GM23248 (cell line): ENCODE measurements around the gene STAC. TPM values are rescaled to one million over a fixed set of nuclear protein-coding genes. Genes with fewer than 3 reads are reported as not detected.
A peak's percentile ranks its signal among the peaks of the same experiment; 100 is the strongest.

ENCODE experiments used
- DNase-seq: peaks from one replicate; pipeline ENCODE4 v3.0.0-alpha.2; 2015
- H2AFZ ChIP-seq: fragments of 200-600 bp; sonication (generic); 2 replicates; pipeline ENCODE4 v1.6.1; 2016; ENCODE audit warnings: antibody characterized with exemption
- H3F3A ChIP-seq: fragments of 200-600 bp; sonication (generic); 2 replicates; pipeline ENCODE4 v1.6.1; 2016; ENCODE audit warnings: mild to moderate bottlenecking, antibody characterized with exemption, mixed run types; ENCODE audit not compliant: insufficient read depth
- H3K27ac ChIP-seq: fragments of 200-600 bp; sonication (generic); 2 replicates; pipeline ENCODE4 v1.5.1; 2016; ENCODE audit warnings: mild to moderate bottlenecking
- H3K27me3 ChIP-seq: fragments of 200-600 bp; sonication (generic); replicated peaks from 2 replicates; pipeline ENCODE4 v1.6.1; 2016; ENCODE audit warnings: mild to moderate bottlenecking; ENCODE audit not compliant: insufficient read depth
- H3K36me3 ChIP-seq: fragments of 200-600 bp; sonication (generic); 2 replicates; pipeline ENCODE4 v1.6.1; 2016; ENCODE audit warnings: low read depth, mild to moderate bottlenecking
- H3K4me1 ChIP-seq: fragments of 200-600 bp; sonication (generic); 2 replicates; pipeline ENCODE4 v1.6.1; 2016; ENCODE audit warnings: mild to moderate bottlenecking; ENCODE audit not compliant: insufficient read depth
- H3K4me2 ChIP-seq: fragments of 200-600 bp; sonication (generic); one replicate; pipeline ENCODE4 v1.6.1; 2016; ENCODE audit warnings: mild to moderate bottlenecking; ENCODE audit not compliant: unreplicated experiment
- H3K4me3 ChIP-seq: fragments of 200-600 bp; sonication (generic); 2 replicates; pipeline ENCODE4 v1.5.1; 2016; ENCODE audit warnings: mild to moderate bottlenecking
- H3K79me2 ChIP-seq: fragments of 200-600 bp; sonication (generic); 2 replicates; pipeline ENCODE4 v1.6.1; 2016; ENCODE audit warnings: mild to moderate bottlenecking; ENCODE audit not compliant: insufficient read depth
- H3K9ac ChIP-seq: fragments of 200-600 bp; sonication (generic); 2 replicates; pipeline ENCODE4 v1.6.1; 2016; ENCODE audit warnings: mild to moderate bottlenecking
- H3K9me2 ChIP-seq: fragments of 200-600 bp; sonication (generic); 2 replicates; pipeline ENCODE4 v1.6.1; 2016; ENCODE audit warnings: mixed run types, mild to moderate bottlenecking, moderate library complexity; ENCODE audit not compliant: insufficient read depth
- H3K9me3 ChIP-seq: fragments of 200-600 bp; sonication (generic); one replicate; pipeline ENCODE4 v1.6.1; 2017; ENCODE audit warnings: low read depth
- H4K20me1 ChIP-seq: fragments of 200-600 bp; sonication (generic); 2 replicates; pipeline ENCODE4 v1.6.0; 2016; ENCODE audit not compliant: insufficient read depth
- EZH2 ChIP-seq: fragments of 200-600 bp; sonication (generic); IDR thresholded peaks from 2 replicates; pipeline ENCODE4 v1.6.1; 2018; ENCODE audit warnings: antibody characterized with exemption, mild to moderate bottlenecking; ENCODE audit not compliant: insufficient read depth, poor library complexity, severe bottlenecking
- EZH2phosphoT487 ChIP-seq: fragments of 200-600 bp; sonication (generic); IDR thresholded peaks from 2 replicates; pipeline ENCODE4 v1.6.1; 2018; ENCODE audit warnings: antibody characterized with exemption, moderate library complexity, mild to moderate bottlenecking, low read depth; ENCODE audit not compliant: insufficient read depth
- WGBS, 2 experiments: methylation state at CpG; one replicate each; pipeline ENCODE4 v1.1.6; 2015 to 2017; ENCODE audit warnings: low lambda C conversion rate in 2 of 2, low coverage in 1 of 2; ENCODE audit errors: missing lambda C conversion rate in 2 of 2; 5-methylcytosine and 5-hydroxymethylcytosine counted together
- in situ Hi-C: fragments of 300-500 bp; cut with MboI; formaldehyde crosslinking; loops from 2 replicates; pipeline ENCODE4 v1.15.0; 2020
- polyA plus RNA-seq: library from polyadenylated mRNA; unstranded; fragments of >200 nt; fragmentation: Nextera tagmentation; extraction: Ambion mirVana; gene quantifications from 2 replicates; pipeline ENCODE4 v1.2.1, GENCODE V29; 2016
- total RNA-seq: library from RNA; depleted of rRNA; stranded (reverse); fragments of >200 nt; shearing (Covaris generic); gene quantifications from 2 replicates; pipeline ENCODE4 v1.2.3, GENCODE V29; 2014

Gene STAC
- total and polyA plus RNA-seq, 2 experiments from 2014 or later, result 10.5 to 16.3 TPM

DNA sequence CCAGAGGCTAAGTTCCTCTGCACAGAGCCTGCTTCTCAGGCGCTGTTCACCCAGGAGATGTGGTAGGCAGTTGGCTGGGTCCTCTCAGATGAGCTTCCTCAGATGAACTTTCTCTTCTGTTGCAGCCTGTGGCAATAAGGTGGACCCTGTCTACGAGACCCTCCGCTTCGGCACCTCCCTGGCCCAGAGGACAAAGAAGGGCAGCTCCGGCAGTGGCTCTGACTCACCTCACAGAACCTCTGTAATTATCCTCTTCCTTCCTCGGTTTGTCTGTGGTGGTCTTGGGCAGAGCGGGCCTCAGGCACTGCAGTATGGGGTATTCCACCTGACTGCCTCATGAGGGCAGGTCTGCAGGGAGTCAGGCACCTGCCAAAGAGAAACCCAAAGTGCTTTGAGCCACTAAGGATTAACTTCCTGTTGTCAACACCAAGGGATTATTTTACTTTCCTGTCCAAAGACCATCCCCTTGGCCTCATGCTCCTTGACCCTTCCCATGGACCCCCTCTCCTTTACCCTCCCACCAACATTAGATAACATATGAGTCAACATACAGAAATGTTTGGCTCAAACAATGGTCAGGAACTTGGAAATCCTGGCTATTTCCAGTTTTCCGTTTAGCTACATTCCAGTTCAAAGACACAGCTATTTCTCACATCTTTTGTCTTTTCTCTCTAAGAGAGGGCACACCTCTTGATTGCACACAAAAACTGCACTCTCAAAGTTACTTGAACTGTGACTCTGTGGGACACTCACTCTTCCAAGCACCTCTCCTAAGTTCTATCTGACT is 105.9 kb downstream of the STAC start:
- Histone ChIP-seq H3K9me3 (no peaks in the 10 kb centered on the region), H3K27me3 (no peaks in the 10 kb centered on the region), H3K36me3 (no peaks in the 10 kb centered on the region), H3F3A (peaks cover 8% of the 10 kb centered on the region), H4K20me1 (no peaks in the 10 kb centered on the region), H3K9ac (no peak overlapping the region), H2AFZ (no peak overlapping the region), H3K27ac (no peak overlapping the region), H3K79me2 (no peaks in the 10 kb centered on the region), H3K4me1 (peaks cover 12% of the 10 kb centered on the region), H3K4me3 (no peak overlapping the region), H3K9me2 (no peaks in the 10 kb centered on the region), H3K4me2 (no peak overlapping the region)
- in situ Hi-C loops, result no loop called here
- WGBS, 2 experiments, result 94 to 98% methylated on average over 8 of the region's 8 CpGs
- DNase-seq, result no peak
- TF ChIP-seq EZH2 (no peak), EZH2phosphoT487 (no peak)

DNA sequence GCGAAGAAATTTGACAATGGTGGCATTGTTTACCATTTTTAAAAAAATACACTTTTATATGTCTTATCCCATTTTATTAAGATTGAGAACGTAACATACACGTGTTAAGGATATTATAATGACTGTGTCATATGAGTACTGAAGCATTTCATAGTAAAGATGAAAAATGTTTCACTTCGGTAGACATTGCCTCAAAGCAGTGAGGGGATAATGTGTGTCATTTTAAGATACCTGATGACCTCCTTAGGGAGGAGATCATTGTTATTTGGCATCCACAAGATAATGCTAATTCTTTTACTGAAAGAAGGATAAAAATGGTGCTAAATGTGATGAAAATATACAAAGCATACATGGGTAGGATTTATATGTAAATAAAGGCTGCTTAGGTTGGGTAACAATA is 107.3 kb downstream of the STAC start:
- Histone ChIP-seq H3F3A (no peaks in the 10 kb centered on the region), H3K79me2 (no peaks in the 10 kb centered on the region), H3K9me2 (no peaks in the 10 kb centered on the region), H2AFZ (no peak overlapping the region), H3K4me2 (no peak overlapping the region), H3K27ac (no peak overlapping the region), H4K20me1 (no peaks in the 10 kb centered on the region), H3K36me3 (no peaks in the 10 kb centered on the region), H3K4me3 (no peak overlapping the region), H3K4me1 (peaks cover 5% of the 10 kb centered on the region; the same call in 1 of the 2 replicates), H3K27me3 (no peaks in the 10 kb centered on the region), H3K9ac (no peak overlapping the region), H3K9me3 (no peaks in the 10 kb centered on the region)
- no peak for TF ChIP-seq EZH2phosphoT487
- TF ChIP-seq EZH2, result no peak
- no peak for DNase-seq
- 90 to 96% methylated on average over 4 of the region's 4 CpGs for WGBS, 2 experiments
- in situ Hi-C loops, result no loop called here

DNA sequence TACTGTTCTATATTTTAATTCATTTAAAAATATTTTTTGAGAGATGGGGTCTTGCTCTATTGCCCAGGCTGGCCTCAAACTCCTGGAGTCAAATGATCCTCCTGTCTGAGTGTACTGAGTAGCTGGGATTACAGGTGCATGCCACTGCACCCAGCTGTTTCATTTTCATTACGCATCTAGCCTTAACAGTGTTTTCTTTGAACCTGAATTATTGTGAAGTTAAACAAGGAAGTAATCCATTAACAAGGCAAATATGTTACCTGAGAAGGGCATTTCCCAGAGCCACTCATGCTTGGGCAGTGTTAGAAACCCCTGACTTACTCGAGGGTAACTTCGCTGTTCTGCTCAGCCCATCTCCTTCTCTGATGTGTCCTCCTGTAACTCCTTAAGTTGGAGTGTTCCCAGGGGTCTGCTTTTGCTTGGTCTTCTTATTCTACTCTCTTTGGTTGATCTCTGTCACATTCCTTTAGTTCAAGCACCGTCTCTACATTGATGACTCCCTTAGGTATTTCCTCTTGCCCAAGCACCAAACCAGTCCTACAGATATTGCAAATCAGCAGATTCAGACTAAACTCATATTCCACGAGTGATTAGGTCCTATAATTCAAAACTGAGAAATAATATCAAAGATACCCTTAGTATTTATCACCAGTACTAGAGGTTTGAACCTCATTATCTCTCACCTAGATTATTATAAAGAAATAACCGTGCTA is 107.9 kb downstream of the STAC start:
- H3K9me3 ChIP-seq, result no peaks in the 10 kb centered on the region
- DNase-seq, result peak; percentile 36
- H4K20me1 ChIP-seq, result no peaks in the 10 kb centered on the region
- H3K79me2 ChIP-seq, result no peaks in the 10 kb centered on the region
- no peak overlapping the region for H3K27ac ChIP-seq
- H3K4me2 ChIP-seq, result no peak overlapping the region
- H3K27me3 ChIP-seq, result no peaks in the 10 kb centered on the region
- in situ Hi-C loops, result no loop called here
- WGBS, 2 experiments, result 73 to 75% methylated on average over 6 of the region's 6 CpGs
- H3K36me3 ChIP-seq, result no peaks in the 10 kb centered on the region
- no peak overlapping the region for H3K4me3 ChIP-seq
- peaks cover 5% of the 10 kb centered on the region; the same call in 1 of the 2 replicates for H3K4me1 ChIP-seq
- no peaks in the 10 kb centered on the region for H3K9me2 ChIP-seq
- H2AFZ ChIP-seq, result no peak overlapping the region
- no peaks in the 10 kb centered on the region for H3F3A ChIP-seq
- no peak overlapping the region for H3K9ac ChIP-seq
- TF ChIP-seq EZH2phosphoT487, result no peak
- no peak for TF ChIP-seq EZH2

DNA sequence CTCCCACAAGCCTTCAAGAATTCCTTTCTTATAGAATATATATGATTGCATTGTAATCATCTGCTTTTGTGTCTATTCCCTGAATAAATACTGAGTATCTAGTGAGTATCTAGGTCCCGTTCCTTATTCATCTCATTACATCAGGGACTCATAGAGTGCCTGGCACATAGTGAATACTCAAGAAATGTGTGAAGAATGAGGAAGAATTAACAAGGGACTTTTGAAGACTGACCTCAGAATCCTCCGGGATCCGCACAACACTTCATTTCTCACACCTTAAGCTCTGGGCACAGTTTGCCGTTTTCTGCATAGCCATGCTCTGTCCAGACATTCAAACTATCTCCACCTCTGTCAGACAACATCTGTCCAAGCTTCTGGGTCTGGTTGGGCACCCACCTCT is 108.8 kb downstream of the STAC start:
- 91 to 96% methylated on average over 4 of the region's 4 CpGs for WGBS, 2 experiments
- TF ChIP-seq EZH2 (no peak), EZH2phosphoT487 (no peak)
- no peak overlapping the region for H3K4me3 ChIP-seq

More for the DNA sequence above, 108.8 kb downstream of the STAC start:
- in situ Hi-C loops, result no loop called here
- no peaks in the 10 kb centered on the region for H3K79me2 ChIP-seq
- DNase-seq, result no peak
- H3K4me1 ChIP-seq, result peaks cover 6% of the 10 kb centered on the region
- H3K27me3 ChIP-seq, result no peaks in the 10 kb centered on the region
- H3K9me2 ChIP-seq, result no peaks in the 10 kb centered on the region
- H3K27ac ChIP-seq, result no peak overlapping the region
- 0 out of 2 replicates have a peak, but pooled peaks cover 1% of the 10 kb centered on the region for H3F3A ChIP-seq
- H4K20me1 ChIP-seq, result no peaks in the 10 kb centered on the region
- H2AFZ ChIP-seq, result no peak overlapping the region
- no peaks in the 10 kb centered on the region for H3K9me3 ChIP-seq
- no peak overlapping the region for H3K9ac ChIP-seq
- no peak overlapping the region for H3K4me2 ChIP-seq
- H3K36me3 ChIP-seq, result no peaks in the 10 kb centered on the region
